Omental fat pad (tissue), 4 donors: ENCODE results near the gene KLHL17. TPM values are rescaled to one million over a fixed set of nuclear protein-coding genes. Genes with fewer than 3 reads are reported as not detected.
"Not testable (repeated sequence)": the region's sequence is repeated elsewhere in the genome, so short reads cannot be mapped to it uniquely, and the experiment has no call there.

Experiments used
- ATAC-seq: fragments of 150-250 bp; one replicate; pipeline ENCODE4 v1.9.1; 2016; ENCODE audit warnings: mild to moderate bottlenecking, moderate library complexity; ENCODE audit not compliant: low FRiP score
- DNase-seq: peaks from one replicate; pipeline ENCODE4 v3.0.0-alpha.2; 2019; ENCODE audit warnings: low spot score
- small RNA-seq: library from RNA; depleted of rRNA; stranded (forward); fragments of <200 nt; gene quantifications from one replicate; pipeline ENCODE3, GENCODE V24; 2016
- total RNA-seq, 4 donors: library from RNA; depleted of rRNA; stranded (reverse); fragments of >200 nt; gene quantifications; one replicate each; pipeline ENCODE4 v1.1.0, GENCODE V29; 2016
- TF ChIP-seq, protein P1 (sequence below), 3 donors: fragments of 450-650 bp; IDR thresholded peaks; one replicate each; pipeline ENCODE4 v1.5.1; 2016 to 2017; ENCODE audit warnings: antibody characterized with exemption in 3 of 3, mild to moderate bottlenecking in 3 of 3, moderate library complexity in 2 of 3

KLHL17 gene
- total RNA-seq, 4 donors from 2014 or later, result 3.4 to 6.8 (median 6.2) TPM

- TF ChIP-seq, protein P1, sequence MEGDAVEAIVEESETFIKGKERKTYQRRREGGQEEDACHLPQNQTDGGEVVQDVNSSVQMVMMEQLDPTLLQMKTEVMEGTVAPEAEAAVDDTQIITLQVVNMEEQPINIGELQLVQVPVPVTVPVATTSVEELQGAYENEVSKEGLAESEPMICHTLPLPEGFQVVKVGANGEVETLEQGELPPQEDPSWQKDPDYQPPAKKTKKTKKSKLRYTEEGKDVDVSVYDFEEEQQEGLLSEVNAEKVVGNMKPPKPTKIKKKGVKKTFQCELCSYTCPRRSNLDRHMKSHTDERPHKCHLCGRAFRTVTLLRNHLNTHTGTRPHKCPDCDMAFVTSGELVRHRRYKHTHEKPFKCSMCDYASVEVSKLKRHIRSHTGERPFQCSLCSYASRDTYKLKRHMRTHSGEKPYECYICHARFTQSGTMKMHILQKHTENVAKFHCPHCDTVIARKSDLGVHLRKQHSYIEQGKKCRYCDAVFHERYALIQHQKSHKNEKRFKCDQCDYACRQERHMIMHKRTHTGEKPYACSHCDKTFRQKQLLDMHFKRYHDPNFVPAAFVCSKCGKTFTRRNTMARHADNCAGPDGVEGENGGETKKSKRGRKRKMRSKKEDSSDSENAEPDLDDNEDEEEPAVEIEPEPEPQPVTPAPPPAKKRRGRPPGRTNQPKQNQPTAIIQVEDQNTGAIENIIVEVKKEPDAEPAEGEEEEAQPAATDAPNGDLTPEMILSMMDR (IDR thresholded peaks at IDR 0.05), result no peak
- ATAC-seq (no peak), DNase-seq (no peak)
Measured at GRCh38 chr1:1011396-1011949, 51.1 kb downstream of the KLHL17 start.

GRCh38 chr1:1012736-1013104 is 52.3 kb downstream of the KLHL17 start:
- not testable (repeated sequence) for ATAC-seq

GRCh38 chr1:1013105-1013921 is 52.9 kb downstream of the KLHL17 start, which contains the start of gene ISG15:
Gene ISG15 (plus strand): TSS chr1:1013497. CDS start chr1:1013574, 77 bp downstream.
- DNase-seq (peak; percentile 58), ATAC-seq (peak; percentile 95)
- TF ChIP-seq, protein P1 (IDR thresholded peaks at IDR 0.05), result no peak

More at GRCh38 chr1:1012736-1013104, 52.3 kb downstream of the KLHL17 start:
- not testable (repeated sequence) for DNase-seq

GRCh38 chr1:1013922-1014648 is 53.7 kb downstream of the KLHL17 start:
- peak; percentile 13 for ATAC-seq
- DNase-seq, result no peak
- TF ChIP-seq, protein P1 (IDR thresholded peaks at IDR 0.05), result no peak

DNA sequence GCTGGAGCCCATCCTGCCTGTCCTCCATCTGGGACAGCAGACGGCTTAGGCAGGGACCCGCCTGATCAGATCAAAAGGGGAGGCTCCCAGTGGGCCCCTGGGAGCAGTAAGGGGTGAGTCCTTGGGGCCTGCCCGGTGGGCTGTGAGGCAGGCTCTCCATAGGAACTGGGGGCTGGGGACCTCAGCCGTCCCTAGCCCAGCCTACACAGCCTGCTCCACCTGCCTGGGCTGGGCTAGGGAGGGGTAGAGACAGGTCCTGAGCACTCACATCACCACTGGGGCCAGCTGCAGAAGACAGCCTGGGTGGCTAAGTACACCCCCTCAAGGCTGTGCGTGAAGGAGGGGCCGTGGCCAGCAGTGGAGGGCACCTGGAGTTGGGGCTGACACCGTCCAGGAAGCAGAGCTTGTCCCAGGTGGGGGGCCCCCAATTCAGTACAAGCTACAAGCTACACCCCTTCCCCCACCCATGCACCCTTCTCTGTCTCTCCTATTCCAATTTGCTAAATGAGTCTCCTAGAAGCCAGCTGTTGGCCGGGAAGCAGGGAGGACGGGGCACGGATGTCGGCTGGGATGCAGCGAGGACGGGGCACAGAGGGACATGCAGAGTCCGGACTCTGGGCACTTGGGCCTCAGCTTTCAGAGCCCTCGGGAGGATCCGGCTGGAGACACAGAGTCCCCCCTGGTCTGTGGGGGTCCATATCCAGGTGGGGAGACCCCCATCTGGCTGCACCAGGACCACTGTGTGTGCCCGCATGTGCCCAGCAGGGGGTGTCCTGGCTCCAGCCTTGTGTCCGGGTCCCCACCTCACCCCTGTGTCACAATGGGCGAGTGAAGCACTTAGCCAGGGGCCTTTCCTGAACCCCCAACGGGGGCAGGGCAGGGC is 54.7 kb downstream of the KLHL17 start:
- TF ChIP-seq, protein P1 (IDR thresholded peaks at IDR 0.05), result no peak
- ATAC-seq (no peak), DNase-seq (no peak)

Small RNA genes lying within 50 kb of the gene (small RNA-seq; reads per million reads assigned to genes)
- gene AL645608.3 (not detected), gene AL645608.4 (not detected)

Other genes starting within 250 kb of the KLHL17 start
- gene SAMD11, start 36.7 kb upstream of the KLHL17 start, total RNA-seq, result 1 to 10 TPM in 3 of 4 donors, under 1 TPM in 1; 0.96 to 7.7 (median 1.3) TPM
- gene NOC2L, start 1.3 kb upstream of the KLHL17 start, total RNA-seq, result 10 to 100 TPM; 29.2 to 63.5 (median 31.3) TPM
- under 1 TPM in 3 of 4 donors, not detected in 1; 0.19 to 0.48 (median 0.25) TPM for gene PLEKHN1, start 5.9 kb downstream of the KLHL17 start, total RNA-seq
- gene PERM1, start 21.5 kb downstream of the KLHL17 start, total RNA-seq, result 1 to 10 TPM in 1 of 4 donors, under 1 TPM in 1, not detected in 2; 0.36 to 1.4 TPM
- gene HES4, start 39.5 kb downstream of the KLHL17 start, total RNA-seq, result 10 to 100 TPM; 17.8 to 30.0 (median 22.6) TPM
- gene ISG15, start 52.9 kb downstream of the KLHL17 start, total RNA-seq, result 10 to 100 TPM; 27.7 to 84.3 (median 32.6) TPM
- 10 to 100 TPM; 17.2 to 42.3 (median 22.6) TPM for gene AGRN, start 59.5 kb downstream of the KLHL17 start, total RNA-seq
- not detected for gene RNF223, start 113.7 kb downstream of the KLHL17 start, total RNA-seq
- gene C1orf159, start 155.5 kb downstream of the KLHL17 start, total RNA-seq, result 10 to 100 TPM in 2 of 4 donors, 1 to 10 TPM in 2; 5.6 to 12.0 (median 9.5) TPM
- 1 to 10 TPM in 1 of 4 donors, under 1 TPM in 2, not detected in 1; 0.48 to 1.0 (median 0.95) TPM for gene TTLL10, start 213.3 kb downstream of the KLHL17 start, total RNA-seq
- gene TNFRSF18, start 246.0 kb downstream of the KLHL17 start, total RNA-seq, result 1 to 10 TPM in 2 of 4 donors, under 1 TPM in 1, not detected in 1; 0.44 to 2.8 (median 1.7) TPM